Loucy (cell line): ENCODE results near the gene PKHD1.

Experiments used
- EZH2phosphoT487 ChIP-seq: fragments of 200-600 bp; IDR thresholded peaks from 2 replicates; pipeline ENCODE4 v1.6.1; 2018; ENCODE audit warnings: antibody characterized with exemption, mild to moderate bottlenecking, moderate library complexity, borderline replicate concordance
- TF ChIP-seq, protein P1 (sequence below): fragments of 200-600 bp; sonication (generic); conservative IDR thresholded peaks from 2 replicates; pipeline ENCODE4 v1.5.1; 2014; ENCODE audit warnings: mild to moderate bottlenecking, antibody characterized with exemption, low read length

DNA sequence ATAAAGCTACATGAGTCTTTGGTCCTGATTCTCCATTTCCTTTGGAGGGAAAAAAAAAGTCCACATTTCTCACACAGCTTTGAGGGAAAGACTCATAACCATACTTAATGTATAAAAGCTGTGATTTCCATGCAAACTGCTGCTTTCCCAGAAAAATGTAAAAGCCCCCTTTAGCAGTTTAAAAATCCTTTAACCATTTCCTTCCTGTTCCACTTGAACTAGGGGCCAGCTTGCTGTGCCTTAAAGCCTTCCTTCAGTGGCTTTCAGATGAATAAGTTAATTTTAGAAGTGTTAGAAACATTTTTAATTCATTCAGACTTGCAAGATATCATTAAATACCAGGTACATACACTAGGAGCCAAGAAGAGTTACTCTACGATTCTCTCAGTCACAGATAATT is 273.5 kb downstream of the PKHD1 start:
- TF ChIP-seq, protein P1, sequence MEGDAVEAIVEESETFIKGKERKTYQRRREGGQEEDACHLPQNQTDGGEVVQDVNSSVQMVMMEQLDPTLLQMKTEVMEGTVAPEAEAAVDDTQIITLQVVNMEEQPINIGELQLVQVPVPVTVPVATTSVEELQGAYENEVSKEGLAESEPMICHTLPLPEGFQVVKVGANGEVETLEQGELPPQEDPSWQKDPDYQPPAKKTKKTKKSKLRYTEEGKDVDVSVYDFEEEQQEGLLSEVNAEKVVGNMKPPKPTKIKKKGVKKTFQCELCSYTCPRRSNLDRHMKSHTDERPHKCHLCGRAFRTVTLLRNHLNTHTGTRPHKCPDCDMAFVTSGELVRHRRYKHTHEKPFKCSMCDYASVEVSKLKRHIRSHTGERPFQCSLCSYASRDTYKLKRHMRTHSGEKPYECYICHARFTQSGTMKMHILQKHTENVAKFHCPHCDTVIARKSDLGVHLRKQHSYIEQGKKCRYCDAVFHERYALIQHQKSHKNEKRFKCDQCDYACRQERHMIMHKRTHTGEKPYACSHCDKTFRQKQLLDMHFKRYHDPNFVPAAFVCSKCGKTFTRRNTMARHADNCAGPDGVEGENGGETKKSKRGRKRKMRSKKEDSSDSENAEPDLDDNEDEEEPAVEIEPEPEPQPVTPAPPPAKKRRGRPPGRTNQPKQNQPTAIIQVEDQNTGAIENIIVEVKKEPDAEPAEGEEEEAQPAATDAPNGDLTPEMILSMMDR = no peak
- TF ChIP-seq EZH2phosphoT487 = no peak
